Mucosa of gallbladder (tissue), 1 donor: ENCODE results near the gene PRKRA. TPM values are rescaled to one million over a fixed set of nuclear protein-coding genes. Genes with fewer than 3 reads are reported as not detected.
"Not testable (repeated sequence)": the region's sequence is repeated elsewhere in the genome, so short reads cannot be mapped to it uniquely, and the experiment has no call there.

Experiments
- DNase-seq: peaks from one replicate; pipeline ENCODE4 v3.0.0-alpha.2; 2020; ENCODE audit warnings: low spot score
- total RNA-seq: library from RNA; stranded (reverse); gene quantifications from one replicate; pipeline ENCODE4 v1.2.1, GENCODE V29; 2021
- donor health status: DM: no; HTN: no; CAD: no.

Gene PRKRA
- total RNA-seq, 1 donor from 2014 or later, result 43.0 TPM

DNA sequence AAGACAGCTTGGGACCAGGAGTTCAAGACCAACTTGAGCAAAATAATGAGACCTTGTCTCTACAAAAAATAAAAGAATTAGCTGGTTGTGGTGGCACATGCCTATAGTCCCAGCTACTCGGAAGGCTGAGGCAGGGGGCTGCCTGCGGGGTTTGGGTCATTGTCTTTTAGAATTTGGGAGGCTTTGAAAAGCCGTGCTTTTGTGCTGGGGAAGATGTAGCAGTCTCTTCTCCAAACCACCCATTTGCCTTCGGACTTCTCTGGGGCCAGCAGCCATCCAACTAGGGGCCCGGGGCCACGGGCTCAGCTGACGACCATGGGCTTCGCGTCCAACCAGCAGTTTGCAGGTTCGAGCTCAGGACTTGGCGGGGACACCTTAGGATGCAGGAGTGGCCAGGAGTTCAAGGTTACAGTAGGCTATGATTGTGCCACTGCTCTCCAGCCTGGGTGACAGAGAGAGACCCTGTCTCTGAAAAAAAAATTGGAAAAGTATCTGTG, 6.5 kb upstream of the PRKRA start:
- DNase-seq, result no peak

GRCh38 chr2:178455947-178456346, 5.0 kb upstream of the PRKRA start:
- DNase-seq, result no peak

GRCh38 chr2:178452870-178453269, 1.9 kb upstream of the PRKRA start:
- DNase-seq, result no peak

DNA sequence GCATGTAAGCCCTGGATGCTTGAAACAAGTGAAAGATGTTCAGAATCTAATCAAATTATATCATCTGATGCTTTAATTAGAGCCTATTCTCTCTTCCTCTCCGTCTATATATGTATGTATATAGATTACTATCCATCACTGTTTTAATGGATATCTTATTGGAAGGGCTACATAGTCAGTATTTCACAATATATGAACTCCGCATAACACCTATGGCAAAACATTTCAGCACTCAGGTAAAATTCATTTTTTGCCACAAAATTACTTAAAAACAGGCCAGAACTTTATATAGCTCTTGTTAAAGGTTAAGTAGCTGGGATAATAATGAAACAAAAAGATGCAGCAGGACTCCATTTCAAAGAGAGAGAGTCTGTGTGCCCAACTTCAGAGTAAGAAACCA, 1.4 kb upstream of the PRKRA start:
- DNase-seq, result no peak

GRCh38 chr2:178450524-178450773, 526 bp downstream of the PRKRA start:
- DNase-seq, result no peak

DNA sequence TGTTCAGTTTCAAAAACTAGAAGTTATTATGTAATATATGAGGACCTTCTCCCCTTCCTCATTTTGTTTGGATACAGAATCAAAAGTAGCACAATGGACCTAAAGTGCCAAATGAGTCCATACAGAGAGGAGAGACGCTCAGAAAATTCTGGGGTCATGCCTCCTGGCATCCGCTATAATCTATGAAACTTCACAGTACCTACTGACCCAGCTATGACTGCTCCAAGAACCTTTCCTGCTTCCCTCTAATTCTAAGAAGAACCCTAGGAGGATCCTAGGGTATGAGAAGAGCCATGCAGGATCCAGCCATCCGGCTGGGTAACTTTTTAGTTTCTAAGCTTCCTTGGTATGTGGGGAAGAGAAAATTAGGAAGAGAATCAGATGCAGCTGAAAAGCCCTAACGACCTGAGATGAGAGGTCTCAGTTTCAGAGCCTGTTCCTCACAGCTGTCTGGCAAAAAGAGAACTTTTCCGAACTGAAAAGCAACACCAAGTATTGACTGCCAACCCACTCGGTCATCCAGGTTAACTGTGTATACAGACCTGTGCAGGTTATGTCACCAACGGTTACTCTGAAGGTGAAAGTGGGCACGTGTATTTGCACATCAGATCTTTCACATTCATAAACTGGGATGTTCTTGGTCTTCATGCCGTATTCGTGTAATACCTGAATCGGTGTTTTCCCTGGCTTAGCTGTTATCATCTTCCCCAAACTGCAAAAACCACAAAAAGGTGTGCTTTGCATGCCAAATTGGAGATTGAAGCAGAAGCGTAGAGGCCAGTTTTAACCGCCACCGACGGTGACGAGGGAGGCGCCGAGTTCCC, 1.1 kb downstream of the PRKRA start:
- no peak for DNase-seq

DNA sequence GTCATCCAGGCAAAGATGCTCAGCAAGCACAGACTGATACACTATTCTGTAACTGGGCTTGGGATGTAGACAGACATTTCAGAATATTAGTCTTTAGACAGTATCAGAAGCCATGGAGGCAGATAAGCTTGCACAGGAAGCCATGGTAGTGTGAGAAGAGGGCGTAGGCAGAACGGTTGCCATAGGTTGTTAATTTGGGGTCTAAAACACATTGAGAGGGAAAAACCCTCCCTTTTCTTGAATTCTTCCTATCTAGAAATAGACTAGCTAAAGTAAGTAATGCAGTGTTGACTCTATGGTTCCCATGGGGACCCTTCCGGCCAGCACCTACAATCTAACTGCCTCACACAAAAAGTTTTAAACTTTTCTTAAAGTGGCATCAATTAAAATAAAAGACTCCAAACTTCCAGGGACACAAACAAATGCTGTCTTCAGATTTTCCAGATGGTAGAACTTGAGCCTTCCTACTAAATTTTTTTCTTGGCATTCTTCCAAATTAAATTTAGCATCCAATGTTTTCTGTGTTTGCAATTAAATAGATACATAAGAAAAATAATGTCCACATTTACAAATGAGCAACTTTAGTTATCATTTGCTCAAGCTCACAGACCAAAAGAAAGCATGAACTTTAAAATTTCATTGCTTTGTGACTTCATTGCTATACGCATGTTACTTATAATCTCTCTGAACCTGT, 1.9 kb downstream of the PRKRA start:
- DNase-seq, result no peak

DNA sequence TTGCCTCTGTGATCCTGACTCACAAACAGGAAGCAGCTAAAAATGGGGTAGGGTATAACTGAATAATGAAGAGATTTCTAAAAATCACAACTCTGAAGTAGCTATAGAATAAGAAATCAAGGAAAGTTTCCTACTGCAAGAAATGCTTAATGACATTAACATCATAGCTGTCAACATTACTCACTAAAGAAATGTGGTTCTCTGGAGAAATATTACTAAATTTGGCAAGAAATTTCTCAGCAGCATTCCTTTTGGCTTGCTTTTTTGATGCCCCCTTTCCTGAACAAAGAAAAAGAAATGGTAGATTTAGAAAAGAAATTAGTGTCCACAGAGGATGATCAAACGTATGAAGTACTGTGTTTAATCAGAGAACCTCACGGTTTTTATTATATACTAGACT, 9.5 kb downstream of the PRKRA start:
- no peak for DNase-seq

DNA sequence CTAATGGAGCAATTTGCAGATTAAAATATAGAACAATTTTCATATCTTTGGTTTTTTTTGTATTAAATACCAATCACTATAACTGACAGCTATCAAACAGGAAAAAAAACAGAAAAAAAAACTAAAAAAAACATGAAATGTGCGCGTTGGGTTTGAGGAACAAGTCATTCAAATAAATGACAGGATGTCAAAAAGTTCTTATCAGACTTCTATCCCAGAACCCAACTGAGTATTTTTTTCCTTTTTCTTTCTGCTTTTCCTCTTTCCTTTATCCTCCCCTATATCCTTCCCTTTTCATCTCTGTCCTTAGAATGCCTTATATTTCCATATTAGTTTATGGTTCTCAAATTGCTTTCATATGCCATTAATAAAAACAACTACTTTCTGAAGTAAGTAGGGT, 14.3 kb downstream of the PRKRA start:
- no peak for DNase-seq

DNA sequence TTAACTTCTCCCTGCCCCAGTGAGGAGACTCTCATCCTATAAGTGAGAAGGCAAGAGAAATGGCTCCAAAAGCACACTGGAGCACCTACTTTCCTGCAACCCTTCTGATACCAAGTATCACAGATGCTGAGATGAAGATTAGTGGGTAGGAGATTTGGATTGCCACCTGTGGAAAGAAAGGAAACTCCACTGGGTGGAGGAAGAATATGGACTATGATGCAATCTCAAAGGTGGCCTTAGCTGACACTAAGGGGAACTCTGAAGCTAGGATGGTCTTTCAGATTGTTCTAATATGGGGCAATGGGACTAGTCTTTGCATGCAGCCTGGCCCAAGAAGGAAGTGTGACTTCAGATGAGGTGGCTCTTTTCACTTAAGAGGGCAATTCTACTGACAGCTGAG, 21.6 kb downstream of the PRKRA start:
- DNase-seq, result no peak

GRCh38 chr2:178428396-178428806, 22.6 kb downstream of the PRKRA start:
- DNase-seq, result no peak

GRCh38 chr2:178427458-178427857, 23.5 kb downstream of the PRKRA start:
- DNase-seq, result no peak

- no peak for DNase-seq
Measured at GRCh38 chr2:178426388-178426787, 24.6 kb downstream of the PRKRA start.

- no peak for DNase-seq
Measured at GRCh38 chr2:178425255-178425827, 25.6 kb downstream of the PRKRA start.

DNA sequence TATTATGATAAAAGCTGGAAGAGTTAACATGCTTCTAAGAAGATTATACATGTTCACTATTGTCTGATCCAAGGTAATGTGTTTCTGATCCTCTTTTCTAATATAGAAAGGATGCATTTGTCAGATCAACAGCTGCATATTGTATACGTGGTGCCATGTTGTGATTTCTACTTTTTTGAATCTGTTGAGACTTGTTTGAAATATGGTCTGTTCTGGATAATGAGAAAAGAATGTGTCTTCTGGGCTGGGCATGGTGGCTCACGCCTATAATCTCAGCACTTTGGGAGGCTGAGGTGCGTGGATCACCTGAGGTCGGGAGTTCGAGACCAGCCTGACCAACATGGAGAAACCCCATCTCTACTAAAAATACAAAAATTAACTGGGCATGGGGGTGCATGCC, 27.2 kb downstream of the PRKRA start:
- not testable (repeated sequence) for DNase-seq

- DNase-seq, result no peak
Measured at GRCh38 chr2:178422097-178422496, 28.9 kb downstream of the PRKRA start.

- no peak for DNase-seq
Measured at GRCh38 chr2:178420463-178420999, 30.4 kb downstream of the PRKRA start.

- no peak for DNase-seq
Measured at GRCh38 chr2:178419123-178419522, 31.9 kb downstream of the PRKRA start.

GRCh38 chr2:178418426-178418825, 32.5 kb downstream of the PRKRA start:
- no peak for DNase-seq

DNA sequence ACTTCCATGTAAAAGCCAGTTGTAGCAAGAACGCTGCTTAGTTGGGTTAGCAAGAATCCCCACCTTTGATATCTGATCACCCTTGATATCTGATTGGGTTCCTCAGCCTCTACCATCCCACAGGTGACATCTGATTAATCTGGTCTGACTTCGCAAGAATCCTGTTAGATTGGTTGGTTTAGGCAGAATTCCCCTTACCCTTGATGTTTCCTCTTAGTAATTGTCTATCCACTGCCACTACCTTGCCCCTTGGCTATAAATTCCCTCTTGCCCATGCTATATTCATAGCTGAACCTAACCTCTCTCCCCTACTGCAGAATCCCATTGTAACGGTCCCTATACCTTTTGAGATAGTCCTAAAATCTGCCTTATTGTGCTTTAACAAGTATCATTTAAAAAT, 33.1 kb downstream of the PRKRA start:
- DNase-seq, result no peak

GRCh38 chr2:178415979-178416378, 35.0 kb downstream of the PRKRA start:
- no peak for DNase-seq

- peak; percentile 89 for DNase-seq
Measured at GRCh38 chr2:178414266-178415247, 36.4 kb downstream of the PRKRA start.
